Mucosa of descending colon (tissue), 3 donors: Measurements from ENCODE around the gene ISM1. TPM values are rescaled to one million over a fixed set of nuclear protein-coding genes. Genes with fewer than 3 reads are reported as not detected.
A peak's percentile ranks its signal among the peaks of the same experiment; 100 is the strongest.
"Not testable (repeated sequence)": the region's sequence is repeated elsewhere in the genome, so short reads cannot be mapped to it uniquely, and the experiment has no call there.

Experiments used
- ATAC-seq: fragments of 200-7000 bp; cut with Tn5 transposase; one replicate; pipeline ENCODE4 v1.9.1; 2020; ENCODE audit warnings: mild to moderate bottlenecking, moderate library complexity
- DNase-seq, 3 donors: peaks; one replicate each; pipeline ENCODE4 v3.0.0-alpha.2; 2020
- H3K36me3 ChIP-seq: fragments of 200-600 bp; one replicate; pipeline ENCODE4 v1.8.0; 2021; ENCODE audit warnings: low read depth, mild to moderate bottlenecking
- H3K4me1 ChIP-seq: fragments of 200-600 bp; one replicate; pipeline ENCODE4 v1.8.0; 2021; ENCODE audit warnings: low read depth, mild to moderate bottlenecking
- H3K4me3 ChIP-seq: fragments of 200-600 bp; one replicate; pipeline ENCODE4 v1.8.0; 2021; ENCODE audit warnings: mild to moderate bottlenecking
- H3K9me3 ChIP-seq: fragments of 200-600 bp; one replicate; pipeline ENCODE4 v1.8.0; 2021; ENCODE audit warnings: mild to moderate bottlenecking
- CTCF ChIP-seq: fragments of 200-600 bp; IDR thresholded peaks from one replicate; pipeline ENCODE4 v1.8.0; 2022; ENCODE audit warnings: antibody characterized with exemption, mild to moderate bottlenecking
- intact Hi-C, 2 donors: fragments of 100-400 bp; cut with DNase I in 1 of 2; cut with micrococcal nuclease in 1 of 2; formaldehyde crosslinking; loops; one replicate each; pipeline versions ENCODE4 v1.11.0 to v1.11.1; 2022; cut with DNase I, micrococcal nuclease
- total RNA-seq, 3 donors: library from RNA; stranded (reverse); fragmentation: NEBNext Ultra II Directional in 2 of 3; extraction: Animal tissue kit (Norgen Biotek cat#: 25700) in 2 of 3; gene quantifications; one replicate each; pipeline versions ENCODE4 v1.2.1 to v1.2.4, GENCODE V29; 2021 to 2023
- donor health status: DM: no; HTN: no; CAD: no; lungs with moderate emphysema.
- donor health status: DM: no; HTN: no; CAD: no.
- donor health status: DM: no; HTN: yes; CAD: no.

Gene ISM1
- total RNA-seq, 3 donors from 2014 or later, result 0.14 to 0.72 (median 0.66) TPM

DNA sequence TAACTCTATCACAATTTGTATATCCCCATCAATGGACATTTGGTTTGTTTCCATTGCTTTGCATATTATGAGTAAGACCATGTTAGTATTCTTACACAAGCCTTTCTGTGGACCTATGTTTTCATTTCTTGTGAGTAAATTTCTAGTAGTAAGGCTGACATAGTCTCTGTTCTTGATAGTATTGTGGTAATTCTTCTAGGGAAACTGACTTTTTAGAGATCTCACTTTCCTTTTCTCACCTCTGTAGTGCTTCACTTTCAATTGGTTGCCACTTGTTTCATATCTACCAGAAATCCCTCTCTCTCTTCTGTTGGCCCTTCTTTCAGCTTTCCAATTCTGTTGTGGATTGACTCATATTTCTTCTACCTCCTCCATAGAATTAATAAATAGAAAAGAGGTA lies 8.5 kb downstream of the ISM1 start:
- no peak for ATAC-seq

GRCh38 chr20:13231031-13231752 lies 10.1 kb downstream of the ISM1 start:
- ATAC-seq (peak; percentile 39), DNase-seq (no peak)
- Histone ChIP-seq H3K9me3 (no peaks in the 10 kb centered on the region), H3K4me1 (no peaks in the 10 kb centered on the region), H3K4me3 (no peak overlapping the region), H3K36me3 (no peaks in the 10 kb centered on the region)
- no peak for TF ChIP-seq CTCF
- intact Hi-C loops, result no loop called here

More for the DNA sequence above, 8.5 kb downstream of the ISM1 start:
- H3K9me3 ChIP-seq, result no peaks in the 10 kb centered on the region
- H3K4me3 ChIP-seq, result no peak overlapping the region
- TF ChIP-seq CTCF, result no peak
- no peaks in the 10 kb centered on the region for H3K4me1 ChIP-seq
- intact Hi-C loops, result no loop called here
- H3K36me3 ChIP-seq, result no peaks in the 10 kb centered on the region
- no peak for DNase-seq

GRCh38 chr20:13232999-13233398 lies 11.9 kb downstream of the ISM1 start:
- TF ChIP-seq CTCF, result no peak
- intact Hi-C loops, result no loop called here
- DNase-seq (no peak), ATAC-seq (no peak)
- Histone ChIP-seq H3K9me3 (no peaks in the 10 kb centered on the region), H3K4me3 (no peak overlapping the region), H3K4me1 (no peaks in the 10 kb centered on the region), H3K36me3 (no peaks in the 10 kb centered on the region)

- TF ChIP-seq CTCF, result no peak
- Histone ChIP-seq H3K36me3 (no peaks in the 10 kb centered on the region), H3K4me3 (no peak overlapping the region), H3K9me3 (no peaks in the 10 kb centered on the region), H3K4me1 (no peaks in the 10 kb centered on the region)
- intact Hi-C loops, result no loop called here
- ATAC-seq, result no peak
- DNase-seq, result no peak
Observed at GRCh38 chr20:13234961-13235360, 13.9 kb downstream of the ISM1 start.

DNA sequence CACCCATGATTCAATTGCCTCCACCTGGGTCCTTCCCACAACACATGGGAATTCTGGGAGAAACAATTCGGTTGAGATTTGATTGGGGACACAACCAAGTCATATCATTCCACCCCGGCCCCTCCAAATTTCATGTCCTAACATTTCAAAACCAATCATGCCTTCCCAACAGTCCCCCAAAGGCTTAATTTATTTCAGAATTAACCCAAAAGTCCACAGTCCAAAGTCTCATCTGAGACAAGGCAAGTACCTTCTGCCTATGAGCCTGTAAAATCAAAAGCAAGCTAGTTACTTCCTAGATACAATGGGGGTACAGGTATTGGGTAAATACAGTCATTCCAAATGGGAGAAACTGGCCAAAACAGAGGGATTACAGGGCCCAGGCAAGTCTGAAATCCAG lies 15.3 kb downstream of the ISM1 start:
- H3K4me1 ChIP-seq, H3K4me3 ChIP-seq, DNase-seq, H3K36me3 ChIP-seq, ATAC-seq, intact Hi-C loops, H3K9me3 ChIP-seq: not testable (repeated sequence)

- Histone ChIP-seq H3K9me3 (no peaks in the 10 kb centered on the region), H3K4me1 (no peaks in the 10 kb centered on the region), H3K4me3 (no peak overlapping the region), H3K36me3 (no peaks in the 10 kb centered on the region)
- TF ChIP-seq CTCF, result no peak
- no peak for DNase-seq
- intact Hi-C loops, result no loop called here
- ATAC-seq, result no peak
Observed at GRCh38 chr20:13236990-13237720, 16.1 kb downstream of the ISM1 start.
